Measurements from ENCODE around the gene NEXN.

NEXN gene

GRCh38 chr1:77925956-77926355 lies 37.5 kb downstream of the NEXN start:
- TF ChIP-seq, protein P1, sequence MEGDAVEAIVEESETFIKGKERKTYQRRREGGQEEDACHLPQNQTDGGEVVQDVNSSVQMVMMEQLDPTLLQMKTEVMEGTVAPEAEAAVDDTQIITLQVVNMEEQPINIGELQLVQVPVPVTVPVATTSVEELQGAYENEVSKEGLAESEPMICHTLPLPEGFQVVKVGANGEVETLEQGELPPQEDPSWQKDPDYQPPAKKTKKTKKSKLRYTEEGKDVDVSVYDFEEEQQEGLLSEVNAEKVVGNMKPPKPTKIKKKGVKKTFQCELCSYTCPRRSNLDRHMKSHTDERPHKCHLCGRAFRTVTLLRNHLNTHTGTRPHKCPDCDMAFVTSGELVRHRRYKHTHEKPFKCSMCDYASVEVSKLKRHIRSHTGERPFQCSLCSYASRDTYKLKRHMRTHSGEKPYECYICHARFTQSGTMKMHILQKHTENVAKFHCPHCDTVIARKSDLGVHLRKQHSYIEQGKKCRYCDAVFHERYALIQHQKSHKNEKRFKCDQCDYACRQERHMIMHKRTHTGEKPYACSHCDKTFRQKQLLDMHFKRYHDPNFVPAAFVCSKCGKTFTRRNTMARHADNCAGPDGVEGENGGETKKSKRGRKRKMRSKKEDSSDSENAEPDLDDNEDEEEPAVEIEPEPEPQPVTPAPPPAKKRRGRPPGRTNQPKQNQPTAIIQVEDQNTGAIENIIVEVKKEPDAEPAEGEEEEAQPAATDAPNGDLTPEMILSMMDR (IDR thresholded peaks at IDR 0.05) = no peak
- Histone ChIP-seq H3K4me3 (no peak overlapping the region), H3K9me3 (no peaks in the 10 kb centered on the region), H3K4me1 (peaks cover 0 to 4% (median 0%) of the 10 kb centered on the region in 4 donors), H3K27me3 (no peaks in the 10 kb centered on the region), H3K27ac (no peak overlapping the region), H3K36me3 (peaks cover 72 to 81% (median 81%) of the 10 kb centered on the region in 3 donors)
- intact Hi-C loops (cut with DNase I; ENCODE audit: low total_unique reads) = no loop called here
- DNase-seq = no peak

DNA sequence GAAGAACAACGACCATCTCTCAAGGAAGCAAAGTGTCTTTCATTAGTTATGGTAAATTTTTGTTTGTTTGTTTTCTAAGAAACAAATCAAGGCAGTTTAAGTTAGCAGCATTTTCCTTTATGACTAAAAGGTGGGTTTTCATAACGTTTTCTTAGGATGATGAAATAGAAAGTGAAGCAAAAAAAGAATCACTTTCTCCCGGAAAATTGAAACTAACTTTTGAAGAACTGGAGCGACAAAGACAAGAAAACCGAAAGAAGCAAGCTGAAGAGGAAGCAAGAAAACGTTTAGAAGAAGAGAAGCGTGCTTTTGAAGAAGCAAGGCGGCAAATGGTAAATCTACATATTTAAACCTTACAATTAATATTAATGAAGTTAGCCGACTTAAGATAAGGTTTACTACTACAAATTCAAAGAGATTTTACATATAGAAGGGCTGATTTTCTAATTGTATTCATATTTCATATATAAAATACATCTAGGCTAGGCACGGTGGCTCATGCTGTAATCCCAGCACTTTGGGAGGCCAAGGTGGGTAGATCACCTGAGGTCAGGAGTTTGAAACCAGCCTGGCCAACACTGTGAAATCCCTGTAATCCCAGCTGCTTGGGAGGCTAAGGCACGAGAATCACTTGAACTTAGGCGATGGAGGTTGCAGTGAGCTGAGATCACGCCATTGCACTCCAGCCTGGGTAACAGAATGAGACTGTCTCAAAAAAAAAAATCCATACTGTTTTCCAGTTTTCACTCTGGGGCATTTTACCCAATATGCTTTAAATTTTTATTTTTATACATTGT lies 38.3 kb downstream of the NEXN start:
- intact Hi-C loops (cut with DNase I; ENCODE audit: low total_unique reads) = no loop called here
- no peak overlapping the region for H3K27ac ChIP-seq
- no peaks in the 10 kb centered on the region for H3K9me3 ChIP-seq
- TF ChIP-seq, protein P1 (IDR thresholded peaks at IDR 0.05) = no peak
- peaks cover 71 to 78% (median 77%) of the 10 kb centered on the region in 3 donors for H3K36me3 ChIP-seq
- H3K4me1 ChIP-seq = peaks cover 0 to 4% (median 0%) of the 10 kb centered on the region in 4 donors
- H3K27me3 ChIP-seq = no peaks in the 10 kb centered on the region
- no peak for DNase-seq
- H3K4me3 ChIP-seq = no peak overlapping the region

- H3K27ac ChIP-seq = no peak overlapping the region
- peaks cover 69 to 78% (median 77%) of the 10 kb centered on the region in 3 donors for H3K36me3 ChIP-seq
- TF ChIP-seq, protein P1 (IDR thresholded peaks at IDR 0.05) = no peak
- H3K27me3 ChIP-seq = no peaks in the 10 kb centered on the region
- intact Hi-C loops (cut with DNase I; ENCODE audit: low total_unique reads) = no loop called here
- H3K4me1 ChIP-seq = peaks cover 0 to 4% (median 0%) of the 10 kb centered on the region in 4 donors
- no peak overlapping the region for H3K4me3 ChIP-seq
- DNase-seq = no peak
- no peaks in the 10 kb centered on the region for H3K9me3 ChIP-seq
Observed at GRCh38 chr1:77927414-77927813, 39.0 kb downstream of the NEXN start.

DNA sequence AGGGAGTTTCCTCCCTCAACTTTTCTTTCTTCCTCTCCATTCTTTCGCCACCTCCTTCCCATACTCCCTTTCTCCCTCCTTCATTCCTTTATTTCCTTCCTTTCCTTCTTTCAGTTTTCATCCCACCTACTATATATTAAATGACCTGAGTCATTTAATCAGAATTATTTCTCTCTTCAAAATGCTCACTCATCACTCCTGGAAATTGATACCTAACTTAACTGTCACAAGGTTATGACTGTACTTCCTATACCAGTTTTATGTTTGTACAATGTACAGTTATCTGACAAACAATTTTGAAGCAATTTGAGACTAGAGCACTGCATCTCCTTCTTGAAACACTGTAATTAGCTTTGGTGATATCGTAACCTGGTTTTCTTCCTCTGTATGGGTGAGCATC lies 41.4 kb downstream of the NEXN start:
- Histone ChIP-seq H3K4me3 (no peak overlapping the region), H3K4me1 (peaks cover 0 to 4% (median 0%) of the 10 kb centered on the region in 4 donors), H3K36me3 (peaks cover 64 to 79% (median 77%) of the 10 kb centered on the region in 3 donors), H3K27me3 (no peaks in the 10 kb centered on the region), H3K9me3 (no peaks in the 10 kb centered on the region), H3K27ac (no peak overlapping the region)
- no peak for DNase-seq
- TF ChIP-seq, protein P1 (IDR thresholded peaks at IDR 0.05) = no peak
- intact Hi-C loops (cut with DNase I; ENCODE audit: low total_unique reads) = no loop called here

GRCh38 chr1:77938651-77939050 lies 50.2 kb downstream of the NEXN start:
- intact Hi-C loops (cut with DNase I; ENCODE audit: low total_unique reads) = no loop called here
- Histone ChIP-seq H3K4me1 (peaks cover 0 to 11% (median 0%) of the 10 kb centered on the region in 4 donors), H3K36me3 (peaks cover 75 to 92% (median 87%) of the 10 kb centered on the region in 3 donors), H3K4me3 (no peak overlapping the region), H3K9me3 (no peaks in the 10 kb centered on the region), H3K27me3 (no peaks in the 10 kb centered on the region), H3K27ac (no peak overlapping the region)
- no peak for DNase-seq
- TF ChIP-seq, protein P1 (IDR thresholded peaks at IDR 0.05) = no peak
